Measurements from ENCODE around the gene PDE1A.
"Not testable (repeated sequence)": the region's sequence is repeated elsewhere in the genome, so short reads cannot be mapped to it uniquely, and the experiment has no call there.

The PDE1A gene

GRCh38 chr2:182404975-182405561 lies 21.8 kb downstream of the PDE1A start:
- no peak for DNase-seq

GRCh38 chr2:182404092-182404491 lies 22.7 kb downstream of the PDE1A start:
- DNase-seq = no peak

GRCh38 chr2:182393270-182393760 lies 33.5 kb downstream of the PDE1A start:
- no peak for DNase-seq

GRCh38 chr2:182391443-182391842 lies 35.4 kb downstream of the PDE1A start:
- no peak for DNase-seq

GRCh38 chr2:182386267-182386880 lies 40.5 kb downstream of the PDE1A start:
- not testable (repeated sequence) for DNase-seq

GRCh38 chr2:182384860-182385259 lies 42.0 kb downstream of the PDE1A start:
- DNase-seq = no peak

GRCh38 chr2:182381225-182381624 lies 45.6 kb downstream of the PDE1A start:
- DNase-seq = no peak

- DNase-seq = no peak
Observed at GRCh38 chr2:182379241-182379640, 47.6 kb downstream of the PDE1A start.

- no peak for DNase-seq
Observed at GRCh38 chr2:182378759-182379158, 48.1 kb downstream of the PDE1A start.

GRCh38 chr2:182377467-182377866 lies 49.4 kb downstream of the PDE1A start:
- DNase-seq = no peak

GRCh38 chr2:182375862-182376261 lies 51.0 kb downstream of the PDE1A start:
- no peak for DNase-seq

GRCh38 chr2:182372661-182373060 lies 54.2 kb downstream of the PDE1A start:
- no peak for DNase-seq

- no peak for DNase-seq
Observed at GRCh38 chr2:182368996-182369395, 57.8 kb downstream of the PDE1A start.

GRCh38 chr2:182368446-182368845 lies 58.4 kb downstream of the PDE1A start:
- no peak for DNase-seq

GRCh38 chr2:182367401-182367800 lies 59.4 kb downstream of the PDE1A start:
- no peak for DNase-seq

- no peak for DNase-seq
Observed at GRCh38 chr2:182366628-182367027, 60.2 kb downstream of the PDE1A start.

GRCh38 chr2:182365855-182366254 lies 61.0 kb downstream of the PDE1A start:
- DNase-seq = no peak

GRCh38 chr2:182361477-182361876 lies 65.4 kb downstream of the PDE1A start:
- DNase-seq = no peak

GRCh38 chr2:182360663-182361260 lies 66.1 kb downstream of the PDE1A start:
- no peak for DNase-seq

- no peak for DNase-seq
Observed at GRCh38 chr2:182359990-182360662, 66.7 kb downstream of the PDE1A start.

GRCh38 chr2:182359027-182359989 lies 67.5 kb downstream of the PDE1A start:
- DNase-seq = no peak

- no peak for DNase-seq
Observed at GRCh38 chr2:182358601-182359000, 68.2 kb downstream of the PDE1A start.

GRCh38 chr2:182355815-182356214 lies 71.0 kb downstream of the PDE1A start:
- DNase-seq = no peak

Measured in stimulated activated CD4-positive, alpha-beta T cell treated with anti-CD3 and anti-CD28 coated beads, Interleukin-2, amount 100 ng/mL, for 24 hours (primary cell).